ENCODE measurements around the gene EFR3B. TPM values are rescaled to one million over a fixed set of nuclear protein-coding genes. Genes with fewer than 3 reads are reported as not detected.

Gene EFR3B
- total RNA-seq, 1 donor: under 0.01 TPM

DNA sequence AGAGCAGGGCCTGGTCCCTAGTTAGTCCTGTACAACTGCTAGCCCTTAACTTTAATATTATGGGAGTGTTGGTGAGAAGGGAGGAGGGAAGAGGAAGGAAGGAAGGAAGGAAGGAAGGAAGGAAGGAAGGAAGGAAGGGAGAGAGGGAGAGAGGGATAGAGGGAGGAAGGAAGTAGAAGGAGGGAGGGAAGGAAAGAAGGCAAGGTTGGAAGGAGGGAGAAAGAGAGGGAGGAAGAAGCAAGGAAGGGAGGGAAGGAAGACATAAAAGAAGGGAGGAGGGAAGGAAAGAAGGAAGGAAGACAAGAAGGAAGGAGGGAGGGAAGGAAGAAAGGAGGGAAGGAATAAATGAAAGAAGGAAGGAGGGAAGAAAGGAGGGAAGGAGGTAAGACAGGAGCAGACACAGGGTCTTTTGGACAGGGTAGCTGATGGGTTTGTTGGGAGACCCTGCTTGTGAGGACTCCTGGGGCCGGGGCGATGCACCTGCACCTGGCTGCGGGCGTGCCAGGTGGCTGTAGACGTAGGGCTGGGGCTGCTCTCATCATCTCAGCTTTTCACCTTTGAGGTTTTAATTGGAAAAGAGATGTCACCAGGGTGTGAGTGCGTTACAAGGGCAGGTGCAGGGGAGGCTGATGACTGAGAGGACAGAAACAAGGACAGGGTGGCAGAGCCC, 132.5 kb downstream of the EFR3B start:
- no peak for TF ChIP-seq CTCF (IDR thresholded peaks at IDR 0.05; ENCODE audit: insufficient read depth, low read depth, low read length)
- DNase-seq (ENCODE audit: low read depth): no peak
- H3K4me3 ChIP-seq (ENCODE audit: low read depth, low read length): no peak overlapping the region

DNA sequence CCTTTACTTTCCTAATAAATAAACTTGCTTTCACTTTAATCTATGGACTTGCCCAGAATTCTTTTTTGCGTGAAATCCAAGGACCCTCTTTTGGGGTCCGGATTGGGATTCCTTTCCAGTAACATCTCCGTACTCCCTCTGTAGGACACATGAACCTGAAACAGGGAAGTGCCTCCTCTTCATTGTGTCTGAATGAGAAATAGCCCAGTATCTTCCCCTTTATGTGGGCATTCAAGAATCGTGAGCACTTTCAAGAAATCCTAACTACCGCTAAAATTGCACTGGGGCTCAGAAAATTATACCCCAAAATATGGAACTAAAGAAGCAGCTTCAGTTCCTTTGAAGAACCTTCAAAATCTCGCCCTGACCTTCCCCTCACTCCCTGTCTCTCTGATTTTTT, 134.3 kb downstream of the EFR3B start:
- no peak overlapping the region for H3K4me3 ChIP-seq (ENCODE audit: low read depth, low read length)
- DNase-seq (ENCODE audit: low read depth): no peak
- no peak for TF ChIP-seq CTCF (IDR thresholded peaks at IDR 0.05; ENCODE audit: insufficient read depth, low read depth, low read length)

DNA sequence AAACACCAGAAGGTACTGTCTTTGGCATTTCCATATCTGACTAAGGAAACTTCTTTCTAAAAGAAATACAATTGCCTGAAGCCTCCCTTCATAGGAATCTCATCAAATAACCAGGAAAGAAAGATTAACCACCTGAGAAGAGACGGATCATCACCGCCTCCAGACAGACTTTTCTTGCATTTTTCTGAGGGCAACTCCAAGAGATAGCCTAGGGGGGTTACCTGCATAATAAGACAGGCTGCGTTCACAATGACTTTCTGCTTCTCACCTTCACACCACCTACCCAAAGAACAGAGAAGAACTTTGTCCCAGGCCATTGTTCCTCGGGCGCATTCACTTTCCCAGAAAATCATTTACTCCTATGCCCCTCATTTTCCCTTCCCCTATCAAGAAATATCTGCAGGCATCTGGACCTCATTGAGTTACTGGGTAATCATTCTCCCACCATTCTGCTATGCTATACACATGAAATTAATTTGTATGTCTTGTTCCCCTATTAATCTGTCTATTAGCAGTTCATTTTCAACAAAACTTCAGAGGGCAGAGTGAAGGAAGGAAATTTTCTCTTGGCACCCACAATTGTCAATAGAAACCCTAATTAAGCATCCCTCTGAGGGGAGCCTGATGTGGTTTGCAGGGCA, 134.8 kb downstream of the EFR3B start:
- DNase-seq (ENCODE audit: low read depth): no peak
- H3K4me3 ChIP-seq (ENCODE audit: low read depth, low read length): no peak overlapping the region
- no peak for TF ChIP-seq CTCF (IDR thresholded peaks at IDR 0.05; ENCODE audit: insufficient read depth, low read depth, low read length)

- DNase-seq (ENCODE audit: low read depth): no peak
- TF ChIP-seq CTCF (IDR thresholded peaks at IDR 0.05; ENCODE audit: insufficient read depth, low read depth, low read length): no peak
- no peak overlapping the region for H3K4me3 ChIP-seq (ENCODE audit: low read depth, low read length)
Observed at GRCh38 chr2:25177211-25177611, 135.3 kb downstream of the EFR3B start.

- DNase-seq (ENCODE audit: low read depth): no peak
- H3K4me3 ChIP-seq (ENCODE audit: low read depth, low read length): no peak overlapping the region
- TF ChIP-seq CTCF (IDR thresholded peaks at IDR 0.05; ENCODE audit: insufficient read depth, low read depth, low read length): no peak
Observed at GRCh38 chr2:25178976-25179375, 137.1 kb downstream of the EFR3B start.

DNA sequence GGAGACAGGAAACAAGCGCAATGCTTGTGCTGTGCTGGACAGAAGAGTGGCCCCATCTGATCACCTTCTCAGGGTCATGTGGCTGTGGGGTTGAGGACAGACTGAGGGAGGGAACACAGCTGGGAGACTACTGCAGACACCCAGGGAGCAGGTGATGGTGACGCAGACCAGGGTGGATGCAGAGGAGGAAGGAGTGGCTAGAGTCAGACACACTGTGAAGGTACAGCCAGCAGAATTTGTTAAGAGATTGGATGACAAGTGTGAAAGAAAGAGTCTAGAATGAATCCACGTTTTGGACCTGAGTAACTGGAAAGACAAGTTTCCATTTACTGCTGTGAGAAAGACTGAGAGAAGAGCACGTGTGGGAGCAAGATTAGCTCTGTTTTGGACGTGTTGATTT, 142.4 kb downstream of the EFR3B start:
- no peak for DNase-seq (ENCODE audit: low read depth)
- no peak for TF ChIP-seq CTCF (IDR thresholded peaks at IDR 0.05; ENCODE audit: insufficient read depth, low read depth, low read length)
- no peak overlapping the region for H3K4me3 ChIP-seq (ENCODE audit: low read depth, low read length)

All from fibroblast of villous mesenchyme (primary cell).